Measurements from ENCODE around the gene OR5A1.

DNA sequence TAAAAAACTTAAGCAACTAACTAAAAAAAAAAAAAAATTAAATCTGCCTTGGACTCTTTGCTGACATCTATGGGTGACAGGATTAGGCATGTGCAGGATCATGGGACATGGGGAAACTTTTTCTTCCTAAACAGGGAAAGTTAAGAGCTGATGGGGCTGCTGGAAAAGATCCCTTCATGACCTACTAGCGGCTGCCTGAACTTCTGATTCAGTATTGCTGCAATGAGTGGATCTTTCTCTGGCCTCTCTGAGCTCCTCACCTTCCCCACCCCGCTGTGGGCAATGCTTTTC lies 35.1 kb upstream of the OR5A1 start:
- TF ChIP-seq POLR2A (IDR thresholded peaks at IDR 0.05), result no peak
- TF ChIP-seq, protein P1, sequence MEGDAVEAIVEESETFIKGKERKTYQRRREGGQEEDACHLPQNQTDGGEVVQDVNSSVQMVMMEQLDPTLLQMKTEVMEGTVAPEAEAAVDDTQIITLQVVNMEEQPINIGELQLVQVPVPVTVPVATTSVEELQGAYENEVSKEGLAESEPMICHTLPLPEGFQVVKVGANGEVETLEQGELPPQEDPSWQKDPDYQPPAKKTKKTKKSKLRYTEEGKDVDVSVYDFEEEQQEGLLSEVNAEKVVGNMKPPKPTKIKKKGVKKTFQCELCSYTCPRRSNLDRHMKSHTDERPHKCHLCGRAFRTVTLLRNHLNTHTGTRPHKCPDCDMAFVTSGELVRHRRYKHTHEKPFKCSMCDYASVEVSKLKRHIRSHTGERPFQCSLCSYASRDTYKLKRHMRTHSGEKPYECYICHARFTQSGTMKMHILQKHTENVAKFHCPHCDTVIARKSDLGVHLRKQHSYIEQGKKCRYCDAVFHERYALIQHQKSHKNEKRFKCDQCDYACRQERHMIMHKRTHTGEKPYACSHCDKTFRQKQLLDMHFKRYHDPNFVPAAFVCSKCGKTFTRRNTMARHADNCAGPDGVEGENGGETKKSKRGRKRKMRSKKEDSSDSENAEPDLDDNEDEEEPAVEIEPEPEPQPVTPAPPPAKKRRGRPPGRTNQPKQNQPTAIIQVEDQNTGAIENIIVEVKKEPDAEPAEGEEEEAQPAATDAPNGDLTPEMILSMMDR (IDR thresholded peaks at IDR 0.05), result no peak

All from gastroesophageal sphincter (tissue), 3 donors.